Motor neuron (in vitro differentiated cells): ENCODE data around the gene CLEC16A. TPM values are rescaled to one million over a fixed set of nuclear protein-coding genes. Genes with fewer than 3 reads are reported as not detected.

Experiments
- ATAC-seq, 8 experiments: fragments of 200-7000 bp; cut with Tn5 transposase; replicated peaks in 6 of 8; 2 replicates each; pipeline ENCODE4 v1.8.0; 2021; ENCODE audit warnings: mild to moderate bottlenecking in 8 of 8, moderate library complexity in 8 of 8
- H3K27ac ChIP-seq, 2 donors: fragments of 250-450 bp; sonication (Bioruptor Pico); 2 replicates each; pipeline ENCODE4 v1.9.0; 2021; ENCODE audit warnings: antibody characterized with exemption in 2 of 2, mild to moderate bottlenecking in 2 of 2, moderate library complexity in 1 of 2
- H3K4me1 ChIP-seq, 2 donors: fragments of 250-450 bp; sonication (Bioruptor Pico); replicated peaks in 1 of 2; 2 replicates each; pipeline ENCODE4 v1.6.1; 2021; ENCODE audit warnings: antibody characterized with exemption in 2 of 2, mild to moderate bottlenecking in 2 of 2, moderate library complexity in 1 of 2
- H3K4me3 ChIP-seq, 5 donors: fragments of 250-450 bp; sonication (Bioruptor Pico); 2 replicates each; pipeline ENCODE4 v1.9.0; 2021; ENCODE audit warnings: antibody characterized with exemption in 5 of 5, mild to moderate bottlenecking in 5 of 5, moderate library complexity in 4 of 5
- WGBS, 10 experiments: fragments of 450-650 bp; shearing (Covaris generic); methylation state at CpG; one replicate each; pipeline ENCODE4 v1.0.0; 2022; 5-methylcytosine and 5-hydroxymethylcytosine counted together
- in situ Hi-C, 9 experiments: fragments of 400-800 bp; cut with MboI; loops; one replicate each; pipeline ENCODE4 v1.15.0; 2021; ENCODE audit warnings: low sequenced_read_pairs in 9 of 9, low pct_unique_long_range_greater_than_20kb in 2 of 9; ENCODE audit not compliant: unreplicated experiment in 9 of 9
- total RNA-seq, 8 experiments: library from RNA; unstranded; fragments of 300-600 nt; gene quantifications; 2 replicates each; pipeline versions ENCODE4 v1.2.3 to v1.2.4, GENCODE V29; 2022

Gene CLEC16A
- total RNA-seq, 8 experiments from 2014 or later = 13.4 to 75.0 (median 17.2) TPM

DNA sequence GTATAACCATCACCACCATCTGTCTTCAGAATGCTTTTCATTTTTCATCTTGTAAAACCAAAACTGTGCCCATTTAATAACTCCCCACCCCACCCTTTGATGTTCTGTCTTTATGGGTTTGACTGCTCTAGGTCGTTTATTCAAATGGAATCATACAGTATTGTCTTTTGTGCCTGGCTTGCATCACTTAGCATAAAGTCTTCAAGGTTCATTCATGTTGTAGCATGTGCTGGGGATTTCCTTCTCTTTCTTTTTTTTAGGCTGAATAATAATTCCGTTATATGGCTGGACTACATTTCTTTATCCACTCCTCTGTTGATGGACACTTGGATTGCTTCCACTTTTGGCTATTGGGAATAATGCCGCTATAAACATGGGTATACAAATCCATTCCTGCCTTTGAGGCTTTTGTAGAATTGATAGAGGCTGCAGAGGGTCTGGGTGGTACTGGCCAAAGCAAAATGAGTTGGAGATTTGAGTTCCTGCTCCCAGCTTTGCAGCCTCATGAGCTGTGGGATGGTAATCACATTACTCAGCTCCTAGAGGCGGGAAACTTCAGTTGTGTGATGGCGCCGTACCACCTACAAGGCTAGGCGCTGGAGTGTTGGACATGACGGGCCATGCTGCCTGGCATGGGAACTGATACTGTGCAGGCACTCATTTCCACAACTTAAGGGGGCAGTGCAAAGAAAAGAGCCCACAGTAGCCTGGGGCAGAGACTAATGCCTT is 64.8 kb downstream of the CLEC16A start:
- Histone ChIP-seq H3K4me1 (peaks cover 9 to 15% of the 10 kb centered on the region in 2 donors), H3K4me3 (no peak overlapping the region), H3K27ac (no peak overlapping the region)
- 7 to 98% (median 77%) methylated on average over 1 to 8 of the region's 8 CpGs; no CpG with 5 or more reads in 1 of the 10 experiments for WGBS, 10 experiments
- in situ Hi-C loops = no loop called here
- peak in 3 of 8 experiments; percentile 40 to 82 (median 41) for ATAC-seq

- 39 to 97% (median 86%) methylated on average over 1 to 12 of the region's 12 CpGs for WGBS, 10 experiments
- in situ Hi-C loops = no loop called here
- Histone ChIP-seq H3K4me1 (peaks cover 9 to 15% of the 10 kb centered on the region in 2 donors), H3K4me3 (no peak overlapping the region), H3K27ac (no peak overlapping the region)
- peak in 7 of 8 experiments; percentile 47 to 92 (median 88) for ATAC-seq
Observed at GRCh38 chr16:11010575-11011221, 66.3 kb downstream of the CLEC16A start.

GRCh38 chr16:11011326-11011725 is 67.0 kb downstream of the CLEC16A start:
- H3K4me1 ChIP-seq = peaks cover 9 to 15% of the 10 kb centered on the region in 2 donors
- in situ Hi-C loops = no loop called here
- no peak overlapping the region for H3K4me3 ChIP-seq
- WGBS, 10 experiments = 86 to 100% (median 100%) methylated on average over 1 of the region's 1 CpG; no CpG with 5 or more reads in 5 of the 10 experiments
- H3K27ac ChIP-seq = no peak overlapping the region
- ATAC-seq = no peak

DNA sequence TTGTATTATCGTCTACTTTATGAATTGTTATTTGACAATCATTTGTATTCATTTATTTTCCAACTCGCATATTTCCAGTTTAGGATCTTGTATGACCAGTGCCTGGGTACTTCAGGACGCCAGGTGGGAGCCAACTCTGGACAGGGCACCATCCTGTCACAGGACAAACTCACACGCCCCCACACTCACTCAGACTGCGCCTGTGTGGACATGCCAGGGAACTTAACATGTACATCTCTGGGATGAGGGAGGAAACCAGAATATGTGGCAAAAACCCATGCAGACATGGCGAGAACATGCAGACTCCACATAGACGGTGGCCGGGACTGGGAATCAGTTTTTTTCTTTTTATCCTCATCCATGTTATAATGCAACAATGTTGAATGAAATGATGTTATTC is 68.5 kb downstream of the CLEC16A start:
- Histone ChIP-seq H3K4me1 (peaks cover 6 to 11% of the 10 kb centered on the region in 2 donors), H3K27ac (no peak overlapping the region), H3K4me3 (no peak overlapping the region)
- WGBS, 10 experiments = 43 to 100% (median 90%) methylated on average over 1 to 8 of the region's 8 CpGs; no CpG with 5 or more reads in 1 of the 10 experiments
- ATAC-seq = no peak
- in situ Hi-C loops = no loop called here

DNA sequence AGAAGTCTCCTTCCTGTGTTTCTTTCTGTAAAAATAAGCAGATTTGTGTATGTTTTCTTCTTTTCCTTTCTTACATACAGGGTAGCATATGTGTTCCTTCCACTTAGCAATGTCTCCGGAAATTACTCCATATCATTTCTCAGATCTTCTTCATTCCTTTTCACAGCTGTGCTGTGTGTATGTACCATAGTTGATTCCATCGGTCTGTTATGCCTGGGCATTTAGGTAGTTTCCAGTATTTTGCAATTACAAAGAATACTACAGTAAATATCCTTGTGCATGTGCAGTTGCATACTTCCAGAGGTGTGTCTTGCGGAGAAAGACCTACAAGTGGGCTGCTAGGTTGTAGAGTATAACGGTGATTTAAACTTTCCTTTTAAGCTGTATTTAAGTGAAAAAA is 69.8 kb downstream of the CLEC16A start:
- whole genome bisulfite sequencing, 10 experiments = 17 to 100% (median 83%) methylated on average over 1 to 4 of the region's 4 CpGs; no CpG with 5 or more reads in 1 of the 10 experiments
- no peak overlapping the region for H3K4me3 ChIP-seq
- peak in 1 of 8 experiments; percentile 79 for ATAC-seq
- H3K4me1 ChIP-seq = peaks cover 0 to 7% of the 10 kb centered on the region in 2 donors
- H3K27ac ChIP-seq = no peak overlapping the region
- in situ Hi-C loops = no loop called here

GRCh38 chr16:11015076-11015475 is 70.7 kb downstream of the CLEC16A start:
- no peak overlapping the region for H3K27ac ChIP-seq
- 90 to 100% (median 100%) methylated on average over 1 to 5 of the region's 6 CpGs; no CpG with 5 or more reads in 5 of the 10 experiments for WGBS, 10 experiments
- peaks cover 0 to 7% of the 10 kb centered on the region in 2 donors for H3K4me1 ChIP-seq
- ATAC-seq = no peak
- in situ Hi-C loops = no loop called here
- no peak overlapping the region for H3K4me3 ChIP-seq

DNA sequence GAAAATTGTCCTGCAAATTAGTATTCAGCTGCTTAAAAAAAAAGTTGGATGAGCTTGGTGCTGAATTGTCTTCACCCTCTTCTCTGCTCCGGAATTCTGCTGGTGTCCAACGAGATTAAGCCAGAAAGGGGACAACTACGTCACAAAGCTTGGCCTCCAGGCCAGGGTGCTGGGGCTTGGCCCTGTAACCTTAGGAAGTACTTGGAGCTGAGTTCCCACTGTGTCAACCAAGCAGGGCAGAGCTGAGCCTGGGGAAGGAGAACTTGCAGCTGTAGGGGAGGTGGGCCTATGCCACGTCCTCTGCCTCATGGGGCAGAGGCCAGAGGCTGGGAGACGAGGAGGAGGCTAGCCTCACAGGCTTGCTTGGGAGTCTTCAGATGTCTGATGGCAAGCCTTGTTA is 71.2 kb downstream of the CLEC16A start:
- H3K4me3 ChIP-seq = no peak overlapping the region
- no peak overlapping the region for H3K27ac ChIP-seq
- in situ Hi-C loops = no loop called here
- no peak for ATAC-seq
- peaks cover 0 to 5% of the 10 kb centered on the region in 2 donors for H3K4me1 ChIP-seq
- WGBS, 10 experiments = 80 to 100% (median 98%) methylated on average over 1 to 4 of the region's 5 CpGs; no CpG with 5 or more reads in 4 of the 10 experiments

- H3K4me1 ChIP-seq = no peaks in the 10 kb centered on the region
- 60 to 100% (median 86%) methylated on average over 1 to 2 of the region's 3 CpGs; no CpG with 5 or more reads in 4 of the 10 experiments for WGBS, 10 experiments
- H3K4me3 ChIP-seq = no peak overlapping the region
- peak in 2 of 8 experiments; percentile 9 to 43 for ATAC-seq
- H3K27ac ChIP-seq = no peak overlapping the region
- in situ Hi-C loops = no loop called here
Observed at GRCh38 chr16:11016524-11016988, 72.2 kb downstream of the CLEC16A start.

- in situ Hi-C loops = no loop called here
- 0 to 100% (median 100%) methylated on average over 1 to 3 of the region's 9 CpGs; no CpG with 5 or more reads in 5 of the 10 experiments for WGBS, 10 experiments
- peak in 5 of 8 experiments; percentile 34 to 95 (median 61) for ATAC-seq
- H3K4me3 ChIP-seq = no peak overlapping the region
- no peak overlapping the region for H3K27ac ChIP-seq
- no peaks in the 10 kb centered on the region for H3K4me1 ChIP-seq
Observed at GRCh38 chr16:11016993-11017392, 72.6 kb downstream of the CLEC16A start.

DNA sequence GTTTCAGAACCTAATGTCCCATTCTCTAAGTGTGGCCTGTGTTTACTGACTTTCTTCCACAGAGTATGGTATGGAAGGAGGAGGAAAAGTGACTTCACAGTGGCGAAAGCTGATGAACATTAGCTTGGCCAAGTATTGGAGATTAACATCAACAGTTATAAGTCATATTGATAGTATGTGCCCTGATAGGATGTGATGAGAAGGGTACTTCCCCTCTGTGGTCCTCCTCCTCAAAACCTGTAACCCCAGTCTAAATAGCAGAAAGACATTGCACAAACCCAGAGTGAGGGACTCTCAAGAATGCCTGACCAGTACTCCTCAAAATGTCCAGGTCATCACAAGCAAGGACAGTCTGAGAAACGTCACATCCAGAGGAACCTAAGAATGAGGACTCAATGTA is 73.1 kb downstream of the CLEC16A start:
- Histone ChIP-seq H3K4me3 (no peak overlapping the region), H3K4me1 (no peaks in the 10 kb centered on the region), H3K27ac (no peak overlapping the region)
- WGBS, 10 experiments = 86 to 100% (median 100%) methylated on average over 1 to 2 of the region's 2 CpGs; no CpG with 5 or more reads in 3 of the 10 experiments
- in situ Hi-C loops = no loop called here
- ATAC-seq = peak in 1 of 8 experiments; percentile 8

DNA sequence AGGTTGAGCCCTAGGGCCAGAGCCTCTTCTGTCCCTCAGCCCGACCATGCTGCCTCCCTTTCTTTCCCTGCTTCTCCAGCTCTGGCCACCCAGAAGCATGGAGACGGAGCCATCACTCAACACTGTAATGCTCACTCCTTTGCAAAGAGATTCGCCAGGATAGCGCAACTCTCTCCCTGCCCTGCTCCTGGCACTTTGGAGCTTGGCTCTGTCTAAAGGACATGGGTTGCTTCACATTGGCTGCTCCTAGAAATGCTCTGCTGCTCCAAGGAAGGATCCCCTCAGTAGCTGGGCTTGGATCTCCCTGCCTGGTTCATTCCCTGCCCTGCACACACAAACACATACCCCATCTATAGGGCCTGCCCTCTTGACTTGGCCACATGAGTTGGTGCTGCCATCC is 76.0 kb downstream of the CLEC16A start:
- no peak for ATAC-seq
- Histone ChIP-seq H3K4me3 (no peak overlapping the region), H3K4me1 (no peaks in the 10 kb centered on the region), H3K27ac (no peak overlapping the region)
- in situ Hi-C loops = no loop called here
- 20 to 100% (median 100%) methylated on average over 1 to 3 of the region's 4 CpGs; no CpG with 5 or more reads in 4 of the 10 experiments for WGBS, 10 experiments

- H3K4me1 ChIP-seq = no peaks in the 10 kb centered on the region
- in situ Hi-C loops = no loop called here
- 42 to 100% (median 83%) methylated on average over 1 to 6 of the region's 7 CpGs; no CpG with 5 or more reads in 2 of the 10 experiments for WGBS, 10 experiments
- no peak overlapping the region for H3K4me3 ChIP-seq
- ATAC-seq = no peak
- H3K27ac ChIP-seq = no peak overlapping the region
Observed at GRCh38 chr16:11020792-11021551, 76.6 kb downstream of the CLEC16A start.

DNA sequence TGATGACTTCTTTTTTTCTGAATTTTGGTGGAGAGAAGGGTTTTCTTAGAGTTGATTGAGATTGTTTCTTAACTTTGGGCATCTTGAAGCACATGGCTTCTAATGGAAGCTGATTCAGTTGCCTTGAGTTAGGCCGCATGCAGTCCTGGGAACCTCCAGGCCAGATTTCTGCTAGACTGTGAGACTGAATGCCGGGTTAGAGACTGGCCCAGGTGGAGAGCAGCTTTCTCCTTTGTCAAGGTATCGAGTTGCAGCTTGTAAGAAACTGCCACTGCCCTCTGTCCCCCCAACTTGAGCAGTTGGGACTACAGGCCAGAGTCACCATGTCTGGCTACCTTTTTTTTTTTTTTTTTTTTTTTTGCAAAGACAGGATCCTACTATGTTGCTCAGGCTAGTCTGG is 77.6 kb downstream of the CLEC16A start:
- Histone ChIP-seq H3K27ac (no peak overlapping the region), H3K4me1 (no peaks in the 10 kb centered on the region), H3K4me3 (no peak overlapping the region)
- WGBS, 10 experiments = 80 to 100% (median 95%) methylated on average over 1 to 3 of the region's 3 CpGs; no CpG with 5 or more reads in 2 of the 10 experiments
- no peak for ATAC-seq
- in situ Hi-C loops = no loop called here
